GM21786 (cell line): ENCODE results near the gene BCKDHA.
"Not testable (repeated sequence)": the region's sequence is repeated elsewhere in the genome, so short reads cannot be mapped to it uniquely, and the experiment has no call there.

Source experiments
- ATAC-seq: cut with Tn5 transposase; IDR thresholded peaks from one replicate; pipeline ENCODE4 v1.9.1; 2021; ENCODE audit not compliant: unreplicated experiment

BCKDHA gene

GRCh38 chr19:41443813-41444455, 46.3 kb downstream of the BCKDHA start:
- no peak for ATAC-seq

GRCh38 chr19:41445575-41445974, 48.0 kb downstream of the BCKDHA start:
- no peak for ATAC-seq

GRCh38 chr19:41447732-41448332, 50.2 kb downstream of the BCKDHA start:
- no peak for ATAC-seq

GRCh38 chr19:41449079-41449864, 51.7 kb downstream of the BCKDHA start:
- ATAC-seq: no peak

- no peak for ATAC-seq
Measured at GRCh38 chr19:41449865-41450178, 52.2 kb downstream of the BCKDHA start.

- no peak for ATAC-seq
Measured at GRCh38 chr19:41452584-41453275, 55.1 kb downstream of the BCKDHA start.

- ATAC-seq: no peak
Measured at GRCh38 chr19:41455936-41456335, 58.3 kb downstream of the BCKDHA start.

- ATAC-seq: no peak
Measured at GRCh38 chr19:41456342-41456918, 58.8 kb downstream of the BCKDHA start.

- peak; percentile 64 for ATAC-seq
Measured at GRCh38 chr19:41457241-41457640, 59.6 kb downstream of the BCKDHA start.

- ATAC-seq: no peak
Measured at GRCh38 chr19:41462497-41462896, 64.9 kb downstream of the BCKDHA start.

- ATAC-seq: not testable (repeated sequence)
Measured at GRCh38 chr19:41463257-41464256, 65.9 kb downstream of the BCKDHA start.
